Measurements from ENCODE around the gene RFTN2.
"Not testable (repeated sequence)": the region's sequence is repeated elsewhere in the genome, so short reads cannot be mapped to it uniquely, and the experiment has no call there.

Gene RFTN2

DNA sequence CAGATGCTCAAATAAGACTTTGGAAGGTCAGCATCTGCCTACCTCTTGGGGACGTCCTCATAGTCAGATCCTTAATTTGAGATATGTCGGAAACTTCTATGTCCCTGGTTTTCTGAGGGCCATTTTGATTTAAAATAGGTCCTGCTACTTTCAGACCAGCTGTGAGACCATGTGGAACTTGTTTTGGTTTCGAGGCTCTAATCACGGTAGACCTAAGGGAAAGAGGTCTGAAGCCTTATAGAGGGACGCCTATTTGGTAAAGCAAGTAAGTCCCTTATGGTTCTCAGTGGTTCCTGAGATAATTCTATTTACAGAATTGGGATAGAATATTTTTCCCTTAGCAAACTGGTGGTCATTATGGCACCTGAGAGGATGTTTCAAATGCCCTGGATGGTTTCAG is 75.1 kb downstream of the RFTN2 start:
- DNase-seq: no peak

DNA sequence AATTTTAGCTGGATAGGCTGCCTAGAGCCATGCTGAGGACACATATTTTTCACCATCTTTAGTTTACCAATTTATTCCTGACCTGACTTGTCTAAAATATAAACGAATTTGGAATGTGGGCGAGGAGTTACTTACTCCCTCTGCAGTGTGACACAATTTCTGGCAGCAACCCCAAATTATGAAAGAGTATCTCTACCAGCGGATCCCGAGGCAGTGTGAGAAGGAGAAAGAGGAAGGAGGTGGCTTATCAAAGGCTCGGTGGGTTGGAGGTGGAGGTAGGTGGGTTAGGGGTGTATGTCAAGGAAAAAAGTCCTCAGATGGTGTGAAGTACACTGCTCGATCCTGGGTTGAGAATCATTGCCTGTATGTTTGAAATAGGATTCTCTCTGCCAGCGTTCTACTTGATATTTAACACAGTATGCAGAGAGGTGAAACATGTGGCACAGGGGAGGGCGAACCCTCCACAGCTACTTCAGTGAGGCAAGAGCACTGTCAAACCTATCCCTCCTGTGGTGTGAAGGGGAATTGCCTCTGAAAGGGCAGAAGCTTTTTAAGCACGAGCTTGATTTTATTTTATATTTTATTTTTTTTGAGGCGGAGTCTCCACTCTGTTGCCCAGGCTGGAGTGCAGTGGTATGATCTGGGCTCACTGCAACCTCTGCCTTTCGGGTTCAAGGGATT is 76.0 kb downstream of the RFTN2 start:
- DNase-seq: peak; percentile 23

GRCh38 chr2:197598450-197598849 is 76.9 kb downstream of the RFTN2 start:
- DNase-seq: no peak

DNA sequence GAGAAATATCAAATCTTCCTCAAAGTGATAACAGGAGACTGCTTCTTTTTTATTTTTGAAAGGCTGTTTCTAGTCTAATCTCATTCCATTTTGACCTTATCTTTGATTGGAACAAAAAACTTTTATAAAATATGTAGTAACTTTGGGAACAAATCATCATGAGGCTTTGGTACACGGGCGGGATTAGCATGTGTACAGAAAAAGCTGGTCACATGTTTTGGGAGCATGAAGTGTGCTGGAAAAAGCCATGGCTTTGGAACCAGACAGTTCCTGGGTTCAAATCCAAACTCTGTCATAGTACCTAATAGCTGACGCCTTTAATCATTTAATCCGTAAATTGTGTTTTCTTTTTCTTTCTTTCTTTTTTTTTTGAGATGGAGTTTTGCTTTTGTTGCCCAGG is 78.2 kb downstream of the RFTN2 start:
- no peak for DNase-seq

DNA sequence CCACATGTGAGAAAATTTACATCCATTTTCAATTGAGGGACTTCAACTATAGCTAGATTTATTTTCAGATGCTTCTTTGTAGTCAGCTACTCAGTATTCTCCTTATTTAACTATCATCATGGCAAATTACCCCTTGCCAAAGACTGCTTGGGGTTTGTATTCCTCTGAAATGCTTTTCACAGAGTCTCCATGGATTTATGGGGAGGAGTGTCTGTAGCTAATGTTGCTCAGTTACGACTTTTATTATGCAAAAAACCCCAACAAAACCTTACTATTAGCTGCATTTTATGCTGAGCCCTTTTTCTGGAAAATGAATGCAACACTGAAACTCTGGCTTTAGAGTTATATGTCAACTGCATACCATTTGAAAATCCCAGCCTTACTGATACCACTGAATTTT is 78.6 kb downstream of the RFTN2 start:
- no peak for DNase-seq

GRCh38 chr2:197591339-197592072 is 83.9 kb downstream of the RFTN2 start:
- no peak for DNase-seq

DNA sequence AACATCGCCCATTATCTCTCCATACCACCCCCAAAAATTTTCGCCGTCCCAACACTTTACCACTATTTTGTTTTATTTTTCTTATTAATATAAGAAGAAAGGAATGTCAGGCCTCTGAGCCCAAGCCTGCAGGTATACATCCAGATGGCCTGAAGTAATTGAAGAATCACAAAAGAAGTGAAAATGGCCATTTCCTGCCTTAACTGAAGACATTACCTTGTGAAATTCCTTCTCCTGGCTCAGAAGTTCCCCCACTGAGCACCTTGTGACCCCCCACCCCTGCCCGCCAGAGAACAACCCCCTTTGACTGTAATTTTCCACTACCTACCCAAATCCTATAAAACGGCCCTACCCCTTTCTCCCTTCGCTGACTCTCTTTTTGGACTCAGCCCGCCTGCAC is 88.1 kb downstream of the RFTN2 start:
- DNase-seq: not testable (repeated sequence)

DNA sequence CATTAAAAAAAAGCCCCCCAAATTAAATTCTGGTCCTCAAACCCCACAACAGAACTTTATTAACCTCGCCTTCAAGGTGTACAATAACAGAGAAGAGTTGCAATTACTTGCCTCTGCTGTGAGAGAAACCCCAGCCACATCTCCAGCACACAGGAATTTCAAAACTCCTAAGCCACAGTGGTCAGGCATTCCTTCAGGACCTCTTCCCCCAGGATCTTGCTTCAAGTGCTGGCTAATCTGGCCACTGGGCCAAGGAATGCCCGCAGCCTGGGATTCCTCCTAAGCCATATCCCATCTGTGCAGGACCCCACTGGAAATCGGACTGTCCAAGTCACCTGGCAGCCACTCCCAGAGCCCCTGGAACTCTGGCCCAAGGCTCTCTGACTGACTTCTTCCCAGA is 95.2 kb downstream of the RFTN2 start:
- DNase-seq: not testable (repeated sequence)

GRCh38 chr2:197578294-197578693 is 97.1 kb downstream of the RFTN2 start:
- DNase-seq: not testable (repeated sequence)

- DNase-seq: no peak
Measured at GRCh38 chr2:197577446-197577845, 97.9 kb downstream of the RFTN2 start.

- DNase-seq: no peak
Measured at GRCh38 chr2:197576631-197577030, 98.8 kb downstream of the RFTN2 start.

DNA sequence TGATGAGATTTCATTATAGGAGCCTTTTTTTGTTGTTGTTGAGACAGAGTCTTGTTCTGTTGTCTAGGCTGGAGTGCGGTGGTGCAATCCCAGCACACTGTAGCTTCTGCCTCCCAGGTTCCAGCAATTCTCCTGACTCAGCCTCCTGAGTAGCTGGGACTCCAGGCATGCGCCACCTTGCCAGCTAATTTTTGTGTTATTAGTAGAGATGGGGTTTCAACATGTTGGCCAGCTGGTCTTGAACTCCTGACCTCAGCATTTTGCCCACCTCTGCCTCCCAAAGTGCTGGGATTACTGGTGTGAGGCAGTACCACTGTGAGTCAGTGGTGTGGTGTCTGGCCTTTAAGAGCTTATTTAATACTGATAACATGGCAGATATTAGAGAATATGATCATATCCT is 99.4 kb downstream of the RFTN2 start:
- no peak for DNase-seq

DNA sequence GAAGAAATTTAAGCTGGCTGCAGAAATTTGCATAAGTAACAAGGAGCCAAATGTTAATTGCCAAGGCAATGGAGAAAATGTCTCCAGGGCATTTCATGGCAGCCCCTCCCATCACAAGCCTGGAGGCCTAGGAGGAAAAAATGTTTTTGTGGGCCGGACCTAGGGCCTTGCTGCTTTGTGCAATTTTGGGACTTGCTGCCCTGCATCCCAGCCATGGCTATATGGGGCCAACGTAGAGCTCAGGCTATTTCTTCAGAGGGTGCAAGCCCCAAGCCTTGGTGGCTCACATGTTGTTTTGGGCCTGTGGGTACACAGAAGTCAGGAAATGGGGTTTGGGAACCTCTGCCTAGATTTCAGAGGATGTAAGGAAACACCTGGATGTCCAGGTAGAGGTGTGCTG is 101.8 kb downstream of the RFTN2 start:
- no peak for DNase-seq

DNA sequence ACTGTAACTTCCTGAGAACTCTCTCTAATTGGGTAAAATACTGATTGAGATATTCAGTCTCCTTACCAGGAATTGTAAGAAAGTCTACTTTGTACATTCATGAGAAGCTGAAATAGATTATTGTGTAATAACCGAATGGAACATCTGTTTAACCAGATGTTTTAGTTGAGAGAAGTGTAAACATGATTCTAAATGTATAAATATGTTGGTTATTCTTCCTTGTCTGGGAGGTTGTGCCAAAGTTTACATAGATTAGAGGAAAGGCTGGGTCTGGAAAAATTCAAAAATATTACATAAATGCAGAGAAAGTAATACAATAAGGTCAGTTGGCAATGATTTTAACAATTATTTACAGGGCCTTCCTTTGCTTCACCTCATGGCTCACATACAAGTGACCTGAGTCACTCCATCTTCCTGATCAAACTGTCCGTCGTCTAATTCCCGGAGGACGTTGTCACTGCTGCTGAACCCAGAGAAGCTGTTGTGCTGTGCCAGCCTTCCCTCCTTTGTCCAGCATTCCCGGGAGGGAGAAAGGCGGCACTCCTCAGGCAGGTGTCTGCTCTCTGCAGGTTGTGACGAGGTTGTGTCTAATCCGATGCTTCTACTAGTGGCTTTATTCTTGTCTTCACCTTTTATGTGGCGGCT is 103.6 kb downstream of the RFTN2 start:
- no peak for DNase-seq

GRCh38 chr2:197560146-197560665 is 115.2 kb downstream of the RFTN2 start:
- no peak for DNase-seq

- no peak for DNase-seq
Measured at GRCh38 chr2:197559681-197560080, 115.7 kb downstream of the RFTN2 start.

DNA sequence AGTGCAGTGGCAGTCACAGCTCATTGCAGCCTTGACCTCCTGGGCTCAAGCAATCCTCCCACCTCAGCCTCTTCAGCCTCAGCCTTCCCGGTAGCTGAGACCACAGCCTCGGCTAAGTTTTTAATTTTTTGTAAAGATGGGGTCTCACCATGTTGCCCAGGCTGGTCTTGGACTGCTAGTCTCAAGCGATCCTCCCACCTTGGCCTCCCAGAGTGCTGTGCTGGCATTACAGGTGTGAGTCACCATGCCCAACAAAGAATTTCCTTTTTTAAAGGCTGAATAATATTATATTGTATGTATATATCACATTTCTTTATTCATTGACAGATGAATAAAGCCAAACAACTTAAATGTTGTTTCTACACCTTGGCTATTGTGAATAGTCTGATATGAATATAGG is 117.0 kb downstream of the RFTN2 start:
- DNase-seq: no peak

DNA sequence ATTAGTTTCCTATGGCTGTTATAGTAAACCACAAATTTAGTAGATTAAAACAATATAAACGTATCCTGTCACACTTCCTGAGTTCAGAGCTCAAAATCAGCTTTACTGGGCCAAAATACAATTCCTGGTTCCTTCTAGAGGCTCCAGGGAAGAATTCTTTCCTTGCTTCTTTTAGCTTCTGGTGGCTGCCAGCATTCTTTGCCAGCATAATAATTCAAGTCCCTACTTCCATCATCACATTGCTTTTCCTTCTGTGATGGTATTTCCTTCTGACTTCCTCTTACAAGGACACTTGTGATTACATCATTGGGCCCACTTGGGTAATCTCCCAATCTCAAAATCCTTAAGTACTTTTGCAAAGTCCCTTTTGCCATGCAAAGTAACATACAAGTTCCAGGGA is 118.9 kb downstream of the RFTN2 start:
- DNase-seq: no peak

GRCh38 chr2:197555467-197555866 is 119.9 kb downstream of the RFTN2 start:
- no peak for DNase-seq

- not testable (repeated sequence) for DNase-seq
Measured at GRCh38 chr2:197551260-197551659, 124.1 kb downstream of the RFTN2 start.

GRCh38 chr2:197548582-197548981 is 126.8 kb downstream of the RFTN2 start:
- no peak for DNase-seq

DNA sequence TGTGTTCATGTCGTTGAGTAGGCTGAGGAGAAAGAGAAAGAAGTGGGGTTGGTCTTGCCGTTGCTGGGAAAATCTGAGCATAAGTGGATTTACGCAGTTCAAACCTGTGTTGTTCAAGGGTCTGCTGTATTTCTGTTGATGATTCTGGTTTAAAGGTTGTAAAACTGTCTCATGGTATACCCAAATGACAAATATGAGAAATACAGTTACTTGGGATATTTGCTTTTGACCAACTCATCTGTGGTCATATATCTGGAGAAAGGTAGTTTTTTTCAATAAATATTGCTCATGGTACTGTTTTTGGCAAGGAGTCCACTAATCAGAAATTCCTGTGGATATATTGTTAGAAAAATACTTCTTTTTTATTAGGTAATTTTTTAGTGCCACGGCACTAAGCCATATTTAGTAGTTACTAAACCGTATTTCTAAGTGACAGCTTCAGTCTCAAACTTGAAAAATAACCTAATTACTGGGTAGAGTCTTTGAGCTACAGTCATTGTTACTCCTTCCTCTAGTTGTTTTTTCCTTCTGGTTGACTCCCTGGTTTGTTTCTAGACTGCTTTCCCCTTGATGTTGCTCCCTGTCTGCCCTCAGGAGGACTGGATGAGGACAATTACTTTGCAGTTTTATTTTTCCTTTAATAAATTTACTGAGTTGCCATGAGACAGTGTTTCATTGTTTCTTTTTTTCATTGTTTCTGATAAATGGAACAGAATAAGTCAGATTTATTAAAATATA is 128.1 kb downstream of the RFTN2 start:
- no peak for DNase-seq

GRCh38 chr2:197543206-197543605 is 132.2 kb downstream of the RFTN2 start:
- DNase-seq: no peak
